Cardiac muscle cell (in vitro differentiated cells and primary cell): ENCODE data around the gene ZSCAN5A. TPM values are rescaled to one million over a fixed set of nuclear protein-coding genes. Genes with fewer than 3 reads are reported as not detected.

Experiments used
- DNase-seq, 2 donors: peaks; one replicate each; pipeline versions ENCODE4 v3.0.0 to v3.0.0-alpha.2; 2010 to 2017; ENCODE audit warnings: low read depth in 1 of 2, low spot score in 1 of 2
- H3K27ac ChIP-seq: fragments of 200-600 bp; sonication (generic); 2 replicates; pipeline ENCODE4 v1.5.1; 2016
- H3K27me3 ChIP-seq: fragments of 200-600 bp; sonication (generic); 2 replicates; pipeline ENCODE4 v1.6.0; 2016; ENCODE audit warnings: control low read depth
- H3K36me3 ChIP-seq: fragments of 200-600 bp; sonication (generic); 2 replicates; pipeline ENCODE4 v1.5.1; 2016; ENCODE audit warnings: control low read depth
- H3K4me1 ChIP-seq: fragments of 200-600 bp; sonication (generic); 2 replicates; pipeline ENCODE4 v1.8.1; 2017; ENCODE audit warnings: low read depth, mild to moderate bottlenecking, mixed run types
- H3K4me3 ChIP-seq: fragments of 200-600 bp; sonication (generic); 2 replicates; pipeline ENCODE4 v1.5.1; 2016; ENCODE audit warnings: mild to moderate bottlenecking
- H3K9me3 ChIP-seq: fragments of 200-600 bp; sonication (generic); 2 replicates; pipeline ENCODE4 v1.5.1; 2017; ENCODE audit warnings: low read depth, mild to moderate bottlenecking, control low read depth
- CTCF ChIP-seq: IDR thresholded peaks from 2 replicates; pipeline ENCODE4 v1.5.1; 2012; ENCODE audit warnings: low read depth, mild to moderate bottlenecking, low read length
- polyA plus RNA-seq: library from polyadenylated mRNA; unstranded; fragments of >200 nt; fragmentation: Nextera tagmentation; extraction: Ambion mirVana; gene quantifications from 2 replicates; pipeline ENCODE4 v1.2.1, GENCODE V29; 2016
- total RNA-seq: library from RNA; depleted of rRNA; stranded (reverse); fragments of >200 nt; gene quantifications from 2 replicates; pipeline ENCODE4 v1.2.3, GENCODE V29; 2016

Gene ZSCAN5A
- total and polyA plus RNA-seq, 2 experiments from 2014 or later, result 2.9 to 14.2 TPM

- H3K4me3 ChIP-seq, result no peak overlapping the region
- no peaks in the 10 kb centered on the region for H3K27me3 ChIP-seq
- no peak for DNase-seq
- H3K36me3 ChIP-seq, result no peaks in the 10 kb centered on the region
- H3K4me1 ChIP-seq, result no peaks in the 10 kb centered on the region
- no peak overlapping the region for H3K27ac ChIP-seq
- no peaks in the 10 kb centered on the region for H3K9me3 ChIP-seq
- no peak for TF ChIP-seq CTCF
Measured at GRCh38 chr19:56284746-56285145, 29.9 kb downstream of the ZSCAN5A start.

- no peaks in the 10 kb centered on the region for H3K27me3 ChIP-seq
- H3K36me3 ChIP-seq, result no peaks in the 10 kb centered on the region
- no peak overlapping the region for H3K27ac ChIP-seq
- DNase-seq, result no peak
- no peak for TF ChIP-seq CTCF
- no peak overlapping the region for H3K4me3 ChIP-seq
- H3K4me1 ChIP-seq, result no peaks in the 10 kb centered on the region
- no peaks in the 10 kb centered on the region for H3K9me3 ChIP-seq
Measured at GRCh38 chr19:56282809-56283208, 31.8 kb downstream of the ZSCAN5A start.

GRCh38 chr19:56273563-56274117 lies 41.0 kb downstream of the ZSCAN5A start:
- no peaks in the 10 kb centered on the region for H3K9me3 ChIP-seq
- no peaks in the 10 kb centered on the region for H3K4me1 ChIP-seq
- no peak overlapping the region for H3K27ac ChIP-seq
- H3K36me3 ChIP-seq, result no peaks in the 10 kb centered on the region
- H3K27me3 ChIP-seq, result no peaks in the 10 kb centered on the region
- no peak overlapping the region for H3K4me3 ChIP-seq
- peak in 1 of 2 donors; percentile 42 for DNase-seq
- no peak for TF ChIP-seq CTCF

- H3K27me3 ChIP-seq, result no peaks in the 10 kb centered on the region
- no peak for DNase-seq
- TF ChIP-seq CTCF, result no peak
- H3K27ac ChIP-seq, result no peak within 1 kb of the TSS
- no peaks in the 10 kb centered on the region for H3K4me1 ChIP-seq
- H3K4me3 ChIP-seq, result no peak within 1 kb of the TSS
- no peaks in the 10 kb centered on the region for H3K36me3 ChIP-seq
- no peaks in the 10 kb centered on the region for H3K9me3 ChIP-seq
Measured at GRCh38 chr19:56272161-56272798, 42.4 kb downstream of the ZSCAN5A start, which contains the start of gene EDDM13. TSS of gene EDDM13 (plus strand) at chr19:56272748. CDS start at chr19:56272835, 87 bp downstream.

- H3K4me3 ChIP-seq, result no peak overlapping the region
Measured at GRCh38 chr19:56271151-56271550, 43.5 kb downstream of the ZSCAN5A start.

More at GRCh38 chr19:56271151-56271550, 43.5 kb downstream of the ZSCAN5A start:
- H3K36me3 ChIP-seq, result no peaks in the 10 kb centered on the region
- TF ChIP-seq CTCF, result no peak
- H3K27ac ChIP-seq, result no peak overlapping the region
- no peaks in the 10 kb centered on the region for H3K9me3 ChIP-seq
- no peaks in the 10 kb centered on the region for H3K27me3 ChIP-seq
- no peak for DNase-seq
- no peaks in the 10 kb centered on the region for H3K4me1 ChIP-seq
